NCI-H187 (cell line): Measurements from ENCODE around the gene USP35.
A peak's percentile ranks its signal among the peaks of the same experiment; 100 is the strongest.
"Not testable (repeated sequence)": the region's sequence is repeated elsewhere in the genome, so short reads cannot be mapped to it uniquely, and the experiment has no call there.

ENCODE experiments used
- DNase-seq, 2 experiments: peaks; one replicate each; lab custom pipeline; 2025; lab: John Stamatoyannopoulos, UW

The USP35 gene

DNA sequence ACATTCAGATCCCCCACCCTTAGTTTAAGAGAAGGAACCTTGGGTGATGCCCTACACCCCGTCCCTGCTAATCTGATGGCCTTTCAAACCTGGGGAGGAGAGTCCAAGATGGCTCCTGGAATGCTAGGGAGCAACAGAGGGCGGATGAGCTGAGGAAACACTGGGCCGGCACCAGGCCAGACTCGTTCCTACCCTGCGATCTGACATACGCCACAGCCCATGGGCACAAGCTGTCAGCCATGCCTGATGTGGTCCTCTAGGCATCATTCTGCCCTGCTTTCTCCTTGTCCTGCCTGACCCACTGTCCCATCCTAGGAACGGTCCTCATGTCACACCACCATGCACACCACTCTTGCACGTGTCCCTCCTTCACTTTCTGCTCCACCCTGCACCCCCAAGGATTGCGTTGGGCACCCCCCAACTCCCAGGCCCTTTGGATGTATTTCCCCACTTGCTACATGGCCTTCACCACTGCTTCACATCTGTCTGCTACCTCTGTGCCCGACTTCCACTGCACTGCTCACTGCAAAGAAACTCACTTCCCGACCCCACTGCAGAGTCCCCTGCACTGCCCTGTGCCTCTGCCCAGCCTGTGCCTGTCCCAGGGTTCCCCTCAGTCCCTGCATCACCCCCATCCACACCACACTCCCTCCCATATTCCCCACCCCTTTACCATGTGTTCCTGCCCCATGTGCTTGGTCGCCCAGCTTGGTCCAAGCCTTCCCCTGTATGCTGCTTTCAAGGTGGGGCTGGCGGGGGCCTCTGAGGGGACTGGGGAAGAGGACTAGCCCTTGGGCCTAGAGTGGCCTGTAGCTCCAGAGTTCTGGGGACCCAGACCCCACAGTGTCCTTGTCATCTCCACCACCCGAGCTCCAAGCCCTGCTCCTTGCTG, 29.2 kb downstream of the USP35 start:
- no peak for DNase-seq

- no peak for DNase-seq
These were observed 30.2 kb downstream of the USP35 start for GRCh38 chr11:78218707-78219492.

DNA sequence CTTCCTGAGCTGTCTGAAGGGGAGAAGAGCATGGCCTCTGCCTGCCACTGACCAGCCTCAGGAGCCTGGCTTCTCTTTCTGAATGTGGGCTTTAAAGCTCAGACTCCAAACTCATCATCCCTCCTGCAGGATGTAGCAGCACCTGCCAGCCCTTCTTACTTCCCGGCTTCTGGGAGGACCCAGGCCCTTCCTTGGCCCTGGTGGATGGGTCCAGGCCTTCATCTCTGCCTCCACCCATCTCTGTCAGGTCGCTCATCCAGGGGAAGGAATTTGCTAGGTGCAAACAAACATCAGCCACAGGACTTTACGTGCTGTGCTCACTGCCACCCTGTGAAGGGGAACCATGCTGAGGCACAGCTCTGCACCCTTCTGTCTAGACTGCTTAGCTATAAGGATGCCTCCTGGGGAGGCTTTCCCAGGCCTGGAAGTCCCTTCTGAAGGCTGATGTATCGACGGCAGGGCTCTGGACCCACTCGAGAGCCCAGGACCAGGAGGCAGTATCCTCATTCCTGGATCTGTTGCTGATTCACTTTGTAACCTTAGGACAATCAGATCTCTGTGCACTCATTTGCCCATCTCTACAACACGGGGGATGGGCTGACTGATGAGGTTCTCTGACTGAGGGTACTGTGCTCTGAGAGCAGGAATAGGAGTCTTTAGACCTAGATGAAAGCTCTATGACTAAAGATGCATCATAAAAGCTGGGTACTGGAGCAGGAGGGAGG, 30.9 kb downstream of the USP35 start:
- DNase-seq = no peak

- no peak for DNase-seq
These were observed 31.8 kb downstream of the USP35 start for GRCh38 chr11:78220218-78221157.

GRCh38 chr11:78221396-78222315, 32.9 kb downstream of the USP35 start:
- DNase-seq = no peak

GRCh38 chr11:78222726-78223125, 34.0 kb downstream of the USP35 start:
- DNase-seq = not testable (repeated sequence)

- no peak for DNase-seq
These were observed 34.7 kb downstream of the USP35 start for GRCh38 chr11:78223320-78223954.

- DNase-seq = no peak
These were observed 35.8 kb downstream of the USP35 start for GRCh38 chr11:78224506-78224905.

DNA sequence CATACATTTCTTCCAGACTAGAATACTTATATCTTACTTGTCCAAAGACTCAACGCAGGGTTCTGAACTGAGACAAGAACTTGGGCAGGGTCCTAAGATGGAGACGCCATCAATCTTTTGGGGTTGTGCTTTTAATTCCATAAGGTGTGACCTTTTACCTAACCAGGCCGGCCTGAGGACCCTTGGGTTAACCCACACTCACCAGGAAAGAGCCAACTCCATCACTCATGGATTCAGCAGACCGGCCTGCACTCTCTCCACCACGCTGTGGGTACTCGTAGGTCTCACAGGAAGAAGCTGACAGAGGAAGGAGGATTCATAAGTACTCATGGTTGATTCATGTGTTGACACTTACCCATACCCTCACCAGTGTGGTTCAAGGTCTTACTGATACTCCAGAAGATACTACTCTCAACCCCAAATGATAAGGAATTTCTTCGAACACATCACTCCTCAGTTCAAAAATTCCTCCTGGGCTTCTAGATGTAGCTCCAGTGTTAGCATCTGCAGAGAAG, 36.2 kb downstream of the USP35 start:
- no peak for DNase-seq

DNA sequence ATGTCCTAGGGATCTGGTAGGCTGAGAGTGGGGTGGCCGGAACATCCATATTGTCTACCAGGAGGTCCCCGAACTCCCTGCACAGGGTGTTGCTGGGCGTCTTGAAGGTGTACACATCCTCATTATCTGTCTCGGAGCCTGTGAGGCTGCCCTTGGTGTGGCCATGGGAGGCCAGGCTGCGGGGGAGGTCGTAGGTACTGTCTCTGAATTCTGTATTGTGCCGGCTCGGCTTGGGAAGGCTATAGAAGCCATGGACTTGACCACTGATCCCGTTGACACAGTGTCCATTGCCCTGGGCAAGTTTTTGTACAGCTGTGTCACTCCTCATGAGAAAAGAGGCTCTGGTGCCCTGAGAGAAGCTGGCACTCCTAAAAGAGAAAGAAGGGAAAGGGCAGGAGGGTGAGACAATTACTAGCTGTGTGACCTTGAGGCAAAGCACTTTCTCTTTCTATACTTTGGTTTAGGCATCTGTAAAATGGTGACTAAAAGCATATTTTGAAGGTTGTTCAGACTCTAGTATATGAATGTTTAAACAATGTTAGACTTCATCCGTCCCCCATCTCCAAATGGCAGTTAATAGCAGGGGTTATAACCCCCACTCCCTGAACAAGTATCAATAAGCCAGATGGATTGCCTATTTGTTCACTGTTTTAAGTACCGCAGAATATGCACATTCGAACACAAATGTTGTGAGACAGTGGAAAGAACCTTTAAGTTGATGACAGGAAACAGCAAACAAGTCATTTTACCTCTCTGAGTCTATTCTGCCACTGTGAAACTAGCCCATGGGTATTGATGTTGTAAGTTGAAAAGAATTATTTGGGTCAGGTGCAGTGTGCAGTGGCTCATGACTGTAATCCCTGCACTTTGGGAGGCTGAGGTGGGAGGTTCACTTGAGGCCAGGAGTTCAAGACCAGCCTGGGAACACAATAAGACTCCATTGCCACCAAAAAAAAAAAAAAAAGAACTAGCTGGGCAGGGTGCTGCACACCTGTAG, 38.3 kb downstream of the USP35 start:
- DNase-seq = no peak

DNA sequence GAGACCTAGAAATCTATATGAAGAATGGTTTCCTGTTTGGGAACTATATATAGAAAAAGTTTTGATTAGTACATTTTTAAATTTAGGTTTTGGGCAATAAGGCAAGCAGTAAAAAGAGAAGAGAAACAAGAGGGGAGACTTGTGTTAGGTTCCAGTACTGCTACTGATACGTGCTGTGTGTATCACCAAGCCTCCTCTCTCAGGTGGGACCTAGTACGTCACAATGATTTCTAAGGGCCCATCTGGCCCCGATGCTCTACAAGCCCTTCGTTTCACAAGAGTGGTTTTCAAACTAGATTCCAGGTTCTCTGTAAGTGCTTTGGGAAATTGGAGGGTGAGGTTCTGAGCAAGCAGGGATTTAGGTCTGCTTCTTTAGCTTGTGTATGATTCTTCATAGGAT, 39.2 kb downstream of the USP35 start:
- DNase-seq = no peak

DNA sequence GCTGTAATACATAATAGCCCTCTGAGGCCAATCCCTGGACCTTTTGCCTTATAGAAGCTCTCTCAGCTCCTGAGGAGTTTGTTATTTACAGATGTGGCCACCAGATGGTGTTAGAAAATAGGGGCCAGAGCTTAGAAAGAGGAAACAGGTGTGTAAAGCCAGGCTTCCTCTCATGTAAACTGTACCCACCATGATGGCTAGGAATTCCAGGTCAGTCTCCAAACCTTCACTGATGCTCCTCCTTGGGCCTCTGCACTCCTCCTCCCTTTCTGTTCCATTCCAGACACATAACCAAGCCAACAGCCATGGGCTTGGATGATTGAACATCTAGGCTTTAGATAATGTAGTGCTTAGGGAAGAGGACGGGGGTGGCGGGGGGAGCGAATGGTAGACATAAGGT, 39.7 kb downstream of the USP35 start:
- DNase-seq = peak; percentile 12 to 59

DNA sequence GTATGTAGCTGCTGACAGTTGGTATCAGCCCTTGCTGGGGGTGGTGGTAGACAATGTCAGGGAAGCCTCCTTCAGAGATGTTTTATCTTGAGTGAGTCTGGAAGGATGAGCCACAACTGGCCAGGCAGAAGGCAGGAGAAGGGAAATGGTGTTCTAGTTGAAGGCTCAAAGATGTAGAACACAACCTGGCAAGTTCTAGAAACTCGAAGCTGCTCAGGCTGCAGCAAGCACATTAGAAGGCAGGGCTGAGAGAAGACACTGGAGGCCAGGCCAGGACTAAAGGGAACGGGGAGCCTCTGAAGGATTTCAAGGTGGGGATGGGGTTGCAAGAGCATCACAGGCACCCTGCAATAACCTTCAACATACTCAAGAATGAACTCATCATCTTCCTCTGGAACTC, 40.4 kb downstream of the USP35 start:
- DNase-seq = no peak

GRCh38 chr11:78230161-78230877, 41.6 kb downstream of the USP35 start:
- DNase-seq = no peak

DNA sequence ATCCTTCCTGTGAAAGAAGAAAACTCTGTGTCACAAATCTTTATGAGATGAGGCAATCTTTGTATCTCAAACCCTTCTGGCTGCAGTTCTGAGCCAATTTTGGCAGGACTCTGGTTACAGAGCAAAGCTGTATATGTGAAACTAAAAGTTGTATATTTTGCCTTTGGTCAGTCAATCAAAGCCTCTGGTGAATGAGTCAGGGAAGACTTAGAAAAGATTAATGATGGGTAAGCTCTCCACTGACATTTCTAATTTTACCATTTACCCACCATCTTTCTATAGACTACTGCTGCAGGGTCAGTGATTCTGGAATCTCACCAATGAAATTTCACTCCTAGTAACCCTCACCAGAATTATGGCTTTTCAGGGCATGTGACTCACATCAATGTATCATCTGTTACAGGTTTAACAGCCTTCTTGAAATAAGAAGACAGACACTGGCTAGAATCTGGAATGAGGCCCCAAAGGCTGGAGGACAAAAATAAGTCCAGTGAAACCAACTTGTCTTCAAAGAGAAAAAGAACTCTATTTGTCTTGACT, 43.3 kb downstream of the USP35 start:
- no peak for DNase-seq

DNA sequence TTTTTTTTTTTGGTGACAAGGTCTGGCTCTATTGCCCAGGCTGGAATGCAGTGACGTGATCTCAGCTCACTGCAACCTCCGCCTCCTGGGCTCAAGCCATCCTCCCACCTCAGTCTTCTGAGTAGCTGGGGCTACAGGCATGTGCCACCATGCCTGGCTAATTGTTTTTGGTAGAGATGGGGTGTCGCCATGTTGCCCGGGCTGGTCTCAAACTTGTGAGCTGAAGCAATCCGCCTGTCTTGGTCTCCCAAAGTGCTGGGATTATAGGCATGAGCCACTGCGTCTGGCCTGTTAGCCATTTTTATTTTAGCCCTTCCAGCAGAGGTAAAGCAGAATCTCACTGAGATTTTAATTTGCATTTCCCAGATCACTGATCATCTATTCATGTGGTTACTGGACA, 44.3 kb downstream of the USP35 start:
- not testable (repeated sequence) for DNase-seq

DNA sequence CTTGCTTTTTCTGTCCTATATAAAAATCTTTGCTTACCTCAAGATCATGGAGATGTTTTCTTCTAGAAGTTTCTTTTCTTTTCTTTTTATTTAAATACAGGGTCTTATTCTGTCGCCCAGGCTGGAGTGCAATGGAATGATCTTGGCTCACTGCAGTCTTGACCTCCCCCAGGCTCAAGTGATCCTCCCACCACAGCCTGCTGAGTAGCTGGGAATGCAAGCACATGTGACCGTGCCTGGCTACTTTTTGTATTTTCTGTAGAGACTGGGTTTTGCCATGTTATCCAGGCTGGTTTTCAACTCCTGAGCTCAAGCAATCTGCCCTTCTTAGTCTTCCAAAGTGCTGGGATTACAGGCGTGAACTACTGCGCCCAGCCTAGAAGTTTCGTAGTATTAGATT, 45.3 kb downstream of the USP35 start:
- DNase-seq = no peak
